Loucy (cell line): ENCODE data around the gene IDI2.

Experiments
- CTCF ChIP-seq: fragments of 200-600 bp; sonication (generic); conservative IDR thresholded peaks from 2 replicates; pipeline ENCODE4 v1.5.1; 2014; ENCODE audit warnings: mild to moderate bottlenecking, antibody characterized with exemption, low read length
- EZH2phosphoT487 ChIP-seq: fragments of 200-600 bp; IDR thresholded peaks from 2 replicates; pipeline ENCODE4 v1.6.1; 2018; ENCODE audit warnings: antibody characterized with exemption, mild to moderate bottlenecking, moderate library complexity, borderline replicate concordance

- TF ChIP-seq CTCF (no peak), EZH2phosphoT487 (no peak)
Measured at GRCh38 chr10:976316-976715, 49.3 kb downstream of the IDI2 start.
